GM10266 (cell line): ENCODE results near the gene PIM3.

Experiments
- DNase-seq: peaks from one replicate; pipeline ENCODE4 v3.0.0; 2012; ENCODE audit errors: extremely low spot score
- TF ChIP-seq, protein P1 (sequence below): IDR thresholded peaks from 2 replicates; pipeline ENCODE4 v1.5.1; 2012; ENCODE audit warnings: mild to moderate bottlenecking, low read depth; ENCODE audit not compliant: control insufficient read depth, insufficient read depth; ENCODE audit errors: missing control alignments

The PIM3 gene

DNA sequence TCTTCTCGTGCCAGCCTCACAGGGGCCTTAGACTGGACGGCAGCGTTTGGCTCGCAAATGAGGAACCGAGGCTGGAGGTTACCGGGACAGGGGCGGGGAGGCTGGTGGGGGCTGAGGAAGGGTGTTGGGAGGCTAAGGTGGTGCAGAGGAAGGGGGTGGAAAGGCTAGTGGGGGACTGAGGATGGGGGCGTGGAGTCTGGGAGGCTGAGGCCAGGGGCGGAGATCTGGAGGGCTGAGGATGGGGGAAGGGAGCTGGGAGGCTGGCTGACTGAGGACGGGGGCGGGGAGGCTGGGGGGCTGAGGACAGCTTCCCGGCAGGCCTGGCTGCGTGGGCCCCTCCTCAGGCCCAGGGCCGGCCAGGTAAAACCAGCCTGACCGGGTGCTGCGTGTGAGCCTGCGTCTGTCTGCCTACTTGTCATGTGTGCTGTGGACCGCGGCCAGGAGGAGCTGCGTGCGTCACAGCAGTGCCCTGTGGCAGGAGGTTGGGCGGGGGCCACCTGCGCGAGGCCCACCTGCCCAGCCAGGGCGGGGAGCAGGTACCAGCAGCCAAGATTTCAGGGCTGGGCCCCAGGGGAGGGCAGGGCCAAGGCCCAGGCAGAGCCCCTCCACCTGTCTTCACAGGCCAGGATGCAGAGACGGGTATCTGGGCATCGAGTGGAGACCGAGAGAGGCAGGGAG lies 9.4 kb upstream of the PIM3 start:
- TF ChIP-seq, protein P1, sequence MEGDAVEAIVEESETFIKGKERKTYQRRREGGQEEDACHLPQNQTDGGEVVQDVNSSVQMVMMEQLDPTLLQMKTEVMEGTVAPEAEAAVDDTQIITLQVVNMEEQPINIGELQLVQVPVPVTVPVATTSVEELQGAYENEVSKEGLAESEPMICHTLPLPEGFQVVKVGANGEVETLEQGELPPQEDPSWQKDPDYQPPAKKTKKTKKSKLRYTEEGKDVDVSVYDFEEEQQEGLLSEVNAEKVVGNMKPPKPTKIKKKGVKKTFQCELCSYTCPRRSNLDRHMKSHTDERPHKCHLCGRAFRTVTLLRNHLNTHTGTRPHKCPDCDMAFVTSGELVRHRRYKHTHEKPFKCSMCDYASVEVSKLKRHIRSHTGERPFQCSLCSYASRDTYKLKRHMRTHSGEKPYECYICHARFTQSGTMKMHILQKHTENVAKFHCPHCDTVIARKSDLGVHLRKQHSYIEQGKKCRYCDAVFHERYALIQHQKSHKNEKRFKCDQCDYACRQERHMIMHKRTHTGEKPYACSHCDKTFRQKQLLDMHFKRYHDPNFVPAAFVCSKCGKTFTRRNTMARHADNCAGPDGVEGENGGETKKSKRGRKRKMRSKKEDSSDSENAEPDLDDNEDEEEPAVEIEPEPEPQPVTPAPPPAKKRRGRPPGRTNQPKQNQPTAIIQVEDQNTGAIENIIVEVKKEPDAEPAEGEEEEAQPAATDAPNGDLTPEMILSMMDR = no peak
- DNase-seq = no peak

DNA sequence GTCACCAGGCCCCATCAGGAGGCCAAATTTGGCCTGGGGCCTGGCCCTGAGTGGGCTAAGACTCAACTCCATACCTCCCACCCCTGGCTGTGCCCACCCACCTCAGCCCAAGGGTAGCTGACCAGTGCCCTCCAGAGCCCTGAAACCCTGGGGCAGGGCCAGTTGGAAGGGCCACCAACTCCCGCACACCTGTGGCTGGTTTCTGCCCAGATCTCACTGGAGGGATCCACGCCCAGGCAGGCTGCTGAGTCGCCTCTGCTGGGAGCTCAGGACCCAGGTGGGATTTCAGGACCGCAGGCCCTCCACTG lies 8.9 kb upstream of the PIM3 start:
- DNase-seq = no peak
- TF ChIP-seq, protein P1 = no peak

DNA sequence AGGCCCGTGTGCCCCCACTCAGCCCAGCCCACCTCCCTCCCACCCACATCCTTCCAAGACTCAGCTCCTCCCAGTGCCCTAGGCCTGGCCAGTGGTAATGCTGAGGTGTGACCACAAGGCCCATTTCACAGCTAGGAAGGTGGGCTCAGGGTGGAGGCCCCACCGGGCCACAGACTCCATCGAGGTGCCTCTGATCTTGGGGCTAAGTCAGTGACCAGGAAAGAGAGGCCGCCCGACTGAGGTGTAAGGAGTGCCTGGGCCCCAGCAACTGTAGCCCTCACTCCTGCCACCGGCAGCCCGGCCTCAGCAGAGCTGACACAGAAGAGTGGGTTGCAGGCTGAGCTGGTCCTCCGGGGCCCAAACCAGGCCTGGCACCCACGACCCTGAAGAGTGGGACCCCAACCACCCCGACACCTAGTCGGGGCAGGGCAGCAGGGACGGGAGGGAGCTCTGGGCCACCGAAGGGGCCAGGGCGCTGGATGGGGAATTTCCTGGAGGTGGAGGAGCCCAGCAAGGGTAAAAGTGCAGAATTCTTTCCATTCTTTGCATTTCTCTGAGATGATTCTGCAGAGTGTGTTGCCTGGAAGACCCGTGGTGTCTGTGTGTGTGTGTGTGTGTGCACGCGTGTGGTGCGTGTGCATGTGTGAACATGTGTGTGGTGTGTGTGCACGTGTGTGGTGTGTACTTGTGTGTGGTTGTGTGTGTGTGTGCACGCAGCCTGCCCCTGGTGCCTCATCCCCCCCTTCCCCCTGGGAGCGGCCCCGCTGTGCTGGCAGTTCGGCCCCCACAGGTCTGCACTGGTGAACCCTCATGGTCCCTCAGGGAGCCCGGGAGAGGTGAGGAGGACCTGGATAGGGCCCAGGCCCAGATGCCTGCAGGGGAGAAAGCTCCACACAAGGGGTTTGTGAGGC lies 8.3 kb upstream of the PIM3 start:
- no peak for DNase-seq
- TF ChIP-seq, protein P1 = no peak

- DNase-seq = no peak
- TF ChIP-seq, protein P1 = no peak
Measured at GRCh38 chr22:49953027-49953679, 7.4 kb upstream of the PIM3 start.

- no peak for DNase-seq
- TF ChIP-seq, protein P1 = no peak
Measured at GRCh38 chr22:49953680-49954344, 6.8 kb upstream of the PIM3 start.

- DNase-seq = no peak
- TF ChIP-seq, protein P1 = no peak
Measured at GRCh38 chr22:49954354-49954753, 6.2 kb upstream of the PIM3 start.
